B cell (primary cell): ENCODE data around the gene CSNK1E. TPM values are rescaled to one million over a fixed set of nuclear protein-coding genes. Genes with fewer than 3 reads are reported as not detected.

Experiments
- ATAC-seq: fragments of 200-7000 bp; cut with Tn5 transposase; one replicate; pipeline ENCODE4 v1.10.0; 2021; ENCODE audit warnings: low read depth, mild to moderate bottlenecking, moderate number of reproducible peaks, moderate library complexity
- CTCF ChIA-PET: fragments of 350-600 bp; sonication (Branson Sonifier 250); formaldehyde crosslinking; loops from one replicate; lab custom pipeline; 2021; ENCODE audit warnings: antibody characterized with exemption, inconsistent platforms; lab: Charles Lee
- POLR2A ChIA-PET: fragments of 350-600 bp; sonication (Branson Sonifier 250); formaldehyde crosslinking; loops from one replicate; lab custom pipeline; 2021; ENCODE audit warnings: antibody characterized with exemption; lab: Charles Lee
- DNase-seq: peaks from one replicate; pipeline ENCODE4 v3.0.0; 2013
- H2AFZ ChIP-seq: 2 replicates; pipeline ENCODE4 v1.6.1; 2012; ENCODE audit warnings: mild to moderate bottlenecking, low read depth, low read length; ENCODE audit not compliant: insufficient read depth, poor library complexity, severe bottlenecking
- H3K27ac ChIP-seq, 2 donors: 1 replicate in 1 of 2; 2 replicates in 1 of 2; pipeline ENCODE4 v1.5.1; 2012 to 2013; ENCODE audit warnings: low read length in 2 of 2, mild to moderate bottlenecking in 2 of 2, moderate library complexity in 1 of 2
- H3K27me3 ChIP-seq, 4 experiments: fragments of 200-600 bp in 1 of 4; sonication (generic) in 1 of 4; replicated peaks in 1 of 4; 1 replicate in 2 of 4; 2 replicates in 2 of 4; pipeline versions ENCODE4 v1.6.1 to v1.7.0; 2013 to 2016; ENCODE audit warnings: low read length in 3 of 4, mild to moderate bottlenecking in 2 of 4, mixed read lengths in 1 of 4, moderate library complexity in 1 of 4; ENCODE audit not compliant: insufficient read depth in 4 of 4, control insufficient read depth in 3 of 4; ENCODE audit errors: control extremely low read depth in 1 of 4
- H3K36me3 ChIP-seq, 2 experiments: replicated peaks in 1 of 2; 1 replicate in 1 of 2; 2 replicates in 1 of 2; pipeline versions ENCODE4 v1.6.1 to v1.7.1; 2013; ENCODE audit warnings: low read length in 1 of 2; ENCODE audit not compliant: insufficient read depth in 2 of 2, control insufficient read depth in 1 of 2; ENCODE audit errors: control extremely low read depth in 1 of 2, extremely low read depth in 1 of 2
- H3K4me1 ChIP-seq, 2 donors: fragments of 200-600 bp in 1 of 2; sonication (generic) in 1 of 2; 1 replicate in 1 of 2; 2 replicates in 1 of 2; pipeline versions ENCODE4 v1.5.1 to v1.6.1; 2013 to 2017; ENCODE audit warnings: low read length in 2 of 2; ENCODE audit not compliant: control insufficient read depth in 2 of 2, insufficient read depth in 2 of 2
- H3K4me2 ChIP-seq: replicated peaks from 2 replicates; pipeline ENCODE3; 2012; ENCODE audit warnings: mild to moderate bottlenecking, low read depth, low read length; ENCODE audit not compliant: poor library complexity, severe bottlenecking
- H3K4me3 ChIP-seq, 5 experiments: fragments of 200-600 bp in 1 of 5; sonication (generic) in 1 of 5; 1 replicate in 3 of 5; 2 replicates in 2 of 5; pipeline versions ENCODE4 v1.5.1 to v1.7.0; 2011 to 2016; ENCODE audit warnings: low read length in 4 of 5, mild to moderate bottlenecking in 4 of 5, low read depth in 2 of 5, control low read depth in 1 of 5, moderate library complexity in 1 of 5; ENCODE audit not compliant: insufficient read depth in 1 of 5; ENCODE audit errors: control extremely low read depth in 1 of 5, extremely low read depth in 1 of 5
- H3K79me2 ChIP-seq: fragments of 200-600 bp; sonication (generic); one replicate; pipeline ENCODE4 v1.6.0; 2016; ENCODE audit warnings: low read length; ENCODE audit not compliant: control insufficient read depth, insufficient read depth
- H3K9ac ChIP-seq: fragments of 200-600 bp; sonication (generic); 2 replicates; pipeline ENCODE4 v1.6.1; 2017; ENCODE audit warnings: mild to moderate bottlenecking, low read length, moderate library complexity
- H3K9me3 ChIP-seq, 3 donors: one replicate each; pipeline versions ENCODE4 v1.6.1 to v1.7.1; 2013; ENCODE audit warnings: low read length in 2 of 3; ENCODE audit not compliant: control insufficient read depth in 2 of 3, insufficient read depth in 1 of 3; ENCODE audit errors: control extremely low read depth in 1 of 3
- H4K20me1 ChIP-seq: 2 replicates; pipeline ENCODE4 v1.6.0; 2012; ENCODE audit warnings: mild to moderate bottlenecking, low read length; ENCODE audit not compliant: insufficient read depth, control insufficient read depth, poor library complexity, severe bottlenecking
- H3K27ac Mint-ChIP-seq: one replicate; pipeline ENCODE4 v1.8.0; 2021; ENCODE audit warnings: mixed read lengths
- H3K27me3 Mint-ChIP-seq: one replicate; pipeline ENCODE4 v1.8.0; 2021; ENCODE audit warnings: mixed read lengths
- H3K4me1 Mint-ChIP-seq: one replicate; pipeline ENCODE4 v1.8.0; 2021; ENCODE audit warnings: mixed read lengths
- H3K4me3 Mint-ChIP-seq: one replicate; pipeline ENCODE4 v1.8.0; 2021; ENCODE audit warnings: mixed read lengths
- H3K9me3 Mint-ChIP-seq: one replicate; pipeline ENCODE4 v1.8.0; 2022; ENCODE audit warnings: mixed read lengths; ENCODE audit not compliant: insufficient read depth
- EZH2 ChIP-seq: IDR thresholded peaks from 2 replicates; pipeline ENCODE4 v1.6.1; 2012; ENCODE audit warnings: borderline replicate concordance, low read depth, mild to moderate bottlenecking, moderate library complexity, low read length; ENCODE audit not compliant: insufficient read depth, poor library complexity, severe bottlenecking
- WGBS: methylation state at CpG from one replicate; pipeline ENCODE4 v1.1.5; 2013; ENCODE audit warnings: missing lambda C conversion rate; ENCODE audit not compliant: insufficient coverage; 5-methylcytosine and 5-hydroxymethylcytosine counted together
- intact Hi-C: fragments of 100-400 bp; cut with micrococcal nuclease; formaldehyde crosslinking; loops from one replicate; pipeline ENCODE4 v1.10.0; 2022
- polyA plus RNA-seq: library from polyadenylated mRNA; depleted of rRNA; stranded (reverse); fragments of >200 nt; gene quantifications from 2 replicates; pipeline ENCODE4 v1.2.3, GENCODE V29; 2012
- total RNA-seq, 2 donors: library from RNA; stranded (reverse); fragments of 120-200 nt in 1 of 2; gene quantifications; 1 replicate in 1 of 2; 2 replicates in 1 of 2; pipeline versions ENCODE4 v1.2.3 to v1.2.4, GENCODE V29; 2013 to 2022
- TF ChIP-seq, protein P1 (sequence below): fragments of 200-600 bp; IDR thresholded peaks from one replicate; pipeline ENCODE4 v1.8.0; 2022; ENCODE audit warnings: antibody characterized with exemption, mild to moderate bottlenecking

CSNK1E gene
- total and polyA plus RNA-seq, 2 donors (not counting 1 experiment from before 2014, with no cell fraction given), result 113 to 133 TPM

GRCh38 chr22:38272373-38273134 lies 44.7 kb downstream of the CSNK1E start, which contains the start of gene TMEM184B:
TMEM184B (minus strand) TSS chr22:38273010; CDS start chr22:38247961, 25,049 bp downstream.
- H2AFZ ChIP-seq, result peak within 1 kb of the TSS; percentile 100
- H3K9ac ChIP-seq, result peak within 1 kb of the TSS; percentile 99
- H3K36me3 ChIP-seq, result no peaks in the 10 kb centered on the region
- peak within 1 kb of the TSS; percentile 66 to 85 for H3K27ac ChIP-seq
- CTCF ChIA-PET, result interaction anchor here (0.9 to 1.4 kb wide), 2 partner anchors 12 to 58 kb away, joined by 3 to 6 read pairs; no protein-coding TSS in a partner anchor
- peak; percentile 90 for DNase-seq
- peak within 1 kb of the TSS; percentile 94 for H3K4me3 Mint-ChIP-seq
- peaks cover 38% of the 10 kb centered on the region for H3K4me1 Mint-ChIP-seq
- peak within 1 kb of the TSS; percentile 90 for H3K4me2 ChIP-seq
- peak within 1 kb of the TSS; percentile 92 for H3K27ac Mint-ChIP-seq
- peak within 1 kb of the TSS; percentile 48 to 98 (median 76) for H3K4me3 ChIP-seq
- H3K27me3 Mint-ChIP-seq, result no peaks in the 10 kb centered on the region
- POLR2A ChIA-PET, result interaction anchor here (0.9 to 1.6 kb wide), 2 partner anchors 12 to 91 kb away, joined by 3 to 4 read pairs; partner anchors contain the start of gene PLA2G6
- under 1% methylated on average over 97 of the region's 97 CpGs for WGBS
- ATAC-seq, result peak; percentile 96
- TF ChIP-seq, protein P1, sequence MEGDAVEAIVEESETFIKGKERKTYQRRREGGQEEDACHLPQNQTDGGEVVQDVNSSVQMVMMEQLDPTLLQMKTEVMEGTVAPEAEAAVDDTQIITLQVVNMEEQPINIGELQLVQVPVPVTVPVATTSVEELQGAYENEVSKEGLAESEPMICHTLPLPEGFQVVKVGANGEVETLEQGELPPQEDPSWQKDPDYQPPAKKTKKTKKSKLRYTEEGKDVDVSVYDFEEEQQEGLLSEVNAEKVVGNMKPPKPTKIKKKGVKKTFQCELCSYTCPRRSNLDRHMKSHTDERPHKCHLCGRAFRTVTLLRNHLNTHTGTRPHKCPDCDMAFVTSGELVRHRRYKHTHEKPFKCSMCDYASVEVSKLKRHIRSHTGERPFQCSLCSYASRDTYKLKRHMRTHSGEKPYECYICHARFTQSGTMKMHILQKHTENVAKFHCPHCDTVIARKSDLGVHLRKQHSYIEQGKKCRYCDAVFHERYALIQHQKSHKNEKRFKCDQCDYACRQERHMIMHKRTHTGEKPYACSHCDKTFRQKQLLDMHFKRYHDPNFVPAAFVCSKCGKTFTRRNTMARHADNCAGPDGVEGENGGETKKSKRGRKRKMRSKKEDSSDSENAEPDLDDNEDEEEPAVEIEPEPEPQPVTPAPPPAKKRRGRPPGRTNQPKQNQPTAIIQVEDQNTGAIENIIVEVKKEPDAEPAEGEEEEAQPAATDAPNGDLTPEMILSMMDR, result no peak
- no peak for TF ChIP-seq EZH2
- H3K9me3 ChIP-seq, result no peaks in the 10 kb centered on the region
- intact Hi-C loops, result loop anchor here (1.0 to 5.0 kb wide), 5 partner anchors 12 to 298 kb away; partner anchors contain the start of genes CSNK1E and DMC1
- no peaks in the 10 kb centered on the region for H3K9me3 Mint-ChIP-seq
- H3K27me3 ChIP-seq, result peaks cover 0 to 3% (median 0%) of the 10 kb centered on the region in 4 experiments
- H3K4me1 ChIP-seq, result peaks cover 15 to 21% of the 10 kb centered on the region in 2 donors
- no peaks in the 10 kb centered on the region for H4K20me1 ChIP-seq
- peaks cover 18% of the 10 kb centered on the region for H3K79me2 ChIP-seq
